Measurements from ENCODE around the gene SLC22A15. TPM values are rescaled to one million over a fixed set of nuclear protein-coding genes. Genes with fewer than 3 reads are reported as not detected.

The SLC22A15 gene
- total and polyA plus RNA-seq, 5 donors from 2014 or later, result 0.03 to 0.17 TPM; not detected in 3

- Mint-ChIP-seq H3K27me3 (peaks cover 64% of the 10 kb centered on the region), H3K4me3 (no peak overlapping the region), H3K27ac (no peak overlapping the region), H3K9me3 (peaks cover 0 to 5% (median 0%) of the 10 kb centered on the region in 7 donors), H3K36me3 (no peaks in the 10 kb centered on the region), H3K4me1 (peaks cover 4 to 21% (median 8%) of the 10 kb centered on the region in 4 donors)
- Histone ChIP-seq H3K36me3 (ENCODE audit: control insufficient read depth, insufficient read depth, low read length) (no peaks in the 10 kb centered on the region), H3K4me1 (ENCODE audit: control insufficient read depth, insufficient read depth, low read length, poor library complexity, severe bottlenecking) (peaks cover 5% of the 10 kb centered on the region), H3K9me3 (ENCODE audit: control insufficient read depth in 2 of 2, low read length in 2 of 2) (peaks cover 0 to 5% of the 10 kb centered on the region in 2 experiments), H3K4me3 (ENCODE audit: low read depth, low read length) (no peak overlapping the region), H3K27me3 (ENCODE audit: control insufficient read depth, insufficient read depth, low read length) (peaks cover 31% of the 10 kb centered on the region), H3K27ac (ENCODE audit: insufficient read depth, low read length, poor library complexity, severe bottlenecking) (no peak overlapping the region)
- DNase-seq (no peak), ATAC-seq (ENCODE audit: low read depth in 2 of 2) (no peak)
Measured at GRCh38 chr1:115973154-115973553, 3.2 kb upstream of the SLC22A15 start.

GRCh38 chr1:115975569-115976061 is 698 bp upstream of the SLC22A15 start:
- DNase-seq (no peak), ATAC-seq (ENCODE audit: low read depth in 2 of 2) (no peak)
- H3K4me3 Mint-ChIP-seq, result peak overlapping the region; percentile 55 to 91 (median 85)
- no peak overlapping the region for H3K27ac Mint-ChIP-seq
- H3K9me3 ChIP-seq (ENCODE audit: control insufficient read depth in 2 of 2, low read length in 2 of 2), result peaks cover 0 to 5% of the 10 kb centered on the region in 2 experiments
- no peak overlapping the region for H3K27ac ChIP-seq (ENCODE audit: insufficient read depth, low read length, poor library complexity, severe bottlenecking)
- H3K27me3 ChIP-seq (ENCODE audit: control insufficient read depth, insufficient read depth, low read length), result peaks cover 40% of the 10 kb centered on the region
- peaks cover 5% of the 10 kb centered on the region for H3K4me1 ChIP-seq (ENCODE audit: control insufficient read depth, insufficient read depth, low read length, poor library complexity, severe bottlenecking)
- H3K4me3 ChIP-seq (ENCODE audit: low read depth, low read length), result peak overlapping the region; percentile 47
- H3K27me3 Mint-ChIP-seq, result peaks cover 75% of the 10 kb centered on the region
- H3K9me3 Mint-ChIP-seq, result peaks cover 0 to 5% (median 0%) of the 10 kb centered on the region in 7 donors
- H3K4me1 Mint-ChIP-seq, result peaks cover 4 to 21% (median 8%) of the 10 kb centered on the region in 4 donors
- H3K36me3 ChIP-seq (ENCODE audit: control insufficient read depth, insufficient read depth, low read length), result no peaks in the 10 kb centered on the region
- H3K36me3 Mint-ChIP-seq, result no peaks in the 10 kb centered on the region

GRCh38 chr1:115976921-115977498 is 697 bp downstream of the SLC22A15 start:
- no peak overlapping the region for H3K4me3 ChIP-seq (ENCODE audit: low read depth, low read length)
- Mint-ChIP-seq H3K27ac (peak overlapping the region in 1 of 3 donors; percentile 80), H3K27me3 (peaks cover 64% of the 10 kb centered on the region)

GRCh38 chr1:115977499-115978258 is 1.4 kb downstream of the SLC22A15 start:
- H3K4me3 ChIP-seq (ENCODE audit: low read depth, low read length), result no peak overlapping the region
- no peaks in the 10 kb centered on the region for H3K36me3 ChIP-seq (ENCODE audit: control insufficient read depth, insufficient read depth, low read length)
- peaks cover 5% of the 10 kb centered on the region for H3K4me1 ChIP-seq (ENCODE audit: control insufficient read depth, insufficient read depth, low read length, poor library complexity, severe bottlenecking)
- peaks cover 0 to 3% (median 0%) of the 10 kb centered on the region in 7 donors for H3K9me3 Mint-ChIP-seq
- H3K9me3 ChIP-seq (ENCODE audit: control insufficient read depth in 2 of 2, low read length in 2 of 2), result peaks cover 0 to 5% of the 10 kb centered on the region in 2 experiments
- H3K27me3 Mint-ChIP-seq, result peaks cover 61% of the 10 kb centered on the region
- H3K27me3 ChIP-seq (ENCODE audit: control insufficient read depth, insufficient read depth, low read length), result peaks cover 39% of the 10 kb centered on the region
- ATAC-seq (ENCODE audit: low read depth in 2 of 2) (no peak), DNase-seq (no peak)
- H3K4me3 Mint-ChIP-seq, result peak overlapping the region; percentile 56 to 83 (median 78)
- peaks cover 4 to 21% (median 8%) of the 10 kb centered on the region in 4 donors for H3K4me1 Mint-ChIP-seq
- no peak overlapping the region for H3K27ac Mint-ChIP-seq
- no peaks in the 10 kb centered on the region for H3K36me3 Mint-ChIP-seq
- no peak overlapping the region for H3K27ac ChIP-seq (ENCODE audit: insufficient read depth, low read length, poor library complexity, severe bottlenecking)

More at GRCh38 chr1:115976921-115977498, 697 bp downstream of the SLC22A15 start:
- peaks cover 0 to 3% (median 0%) of the 10 kb centered on the region in 7 donors for H3K9me3 Mint-ChIP-seq
- Histone ChIP-seq H3K36me3 (ENCODE audit: control insufficient read depth, insufficient read depth, low read length) (no peaks in the 10 kb centered on the region), H3K27ac (ENCODE audit: insufficient read depth, low read length, poor library complexity, severe bottlenecking) (no peak overlapping the region), H3K4me1 (ENCODE audit: control insufficient read depth, insufficient read depth, low read length, poor library complexity, severe bottlenecking) (peaks cover 5% of the 10 kb centered on the region), H3K27me3 (ENCODE audit: control insufficient read depth, insufficient read depth, low read length) (peaks cover 40% of the 10 kb centered on the region), H3K9me3 (ENCODE audit: control insufficient read depth in 2 of 2, low read length in 2 of 2) (peaks cover 0 to 5% of the 10 kb centered on the region in 2 experiments)
- peaks cover 4 to 21% (median 8%) of the 10 kb centered on the region in 4 donors for H3K4me1 Mint-ChIP-seq
- H3K4me3 Mint-ChIP-seq, result peak overlapping the region; percentile 56 to 83 (median 78)
- H3K36me3 Mint-ChIP-seq, result no peaks in the 10 kb centered on the region
- ATAC-seq (ENCODE audit: low read depth in 2 of 2), result no peak
- no peak for DNase-seq

- peaks cover 56% of the 10 kb centered on the region for H3K27me3 Mint-ChIP-seq
- peaks cover 0 to 6% (median 0%) of the 10 kb centered on the region in 7 donors for H3K9me3 Mint-ChIP-seq
- H3K27ac Mint-ChIP-seq, result no peak overlapping the region
Measured at GRCh38 chr1:115978292-115978941, 2.1 kb downstream of the SLC22A15 start.

GRCh38 chr1:115980156-115980555 is 3.8 kb downstream of the SLC22A15 start:
- H3K4me1 Mint-ChIP-seq, result peaks cover 4 to 21% (median 8%) of the 10 kb centered on the region in 4 donors
- no peak overlapping the region for H3K27ac ChIP-seq (ENCODE audit: insufficient read depth, low read length, poor library complexity, severe bottlenecking)
- peaks cover 0 to 6% (median 0%) of the 10 kb centered on the region in 7 donors for H3K9me3 Mint-ChIP-seq
- no peaks in the 10 kb centered on the region for H3K36me3 ChIP-seq (ENCODE audit: control insufficient read depth, insufficient read depth, low read length)
- no peaks in the 10 kb centered on the region for H3K36me3 Mint-ChIP-seq
- H3K27me3 ChIP-seq (ENCODE audit: control insufficient read depth, insufficient read depth, low read length), result peaks cover 30% of the 10 kb centered on the region
- peaks cover 0 to 5% of the 10 kb centered on the region in 2 experiments for H3K9me3 ChIP-seq (ENCODE audit: control insufficient read depth in 2 of 2, low read length in 2 of 2)
- DNase-seq, result no peak
- H3K4me3 ChIP-seq (ENCODE audit: low read depth, low read length), result no peak overlapping the region
- no peak for ATAC-seq (ENCODE audit: low read depth in 2 of 2)
- H3K27ac Mint-ChIP-seq, result no peak overlapping the region
- no peak overlapping the region for H3K4me3 Mint-ChIP-seq
- peaks cover 45% of the 10 kb centered on the region for H3K27me3 Mint-ChIP-seq
- H3K4me1 ChIP-seq (ENCODE audit: control insufficient read depth, insufficient read depth, low read length, poor library complexity, severe bottlenecking), result peaks cover 5% of the 10 kb centered on the region

More at GRCh38 chr1:115978292-115978941, 2.1 kb downstream of the SLC22A15 start:
- no peaks in the 10 kb centered on the region for H3K36me3 Mint-ChIP-seq
- Histone ChIP-seq H3K27ac (ENCODE audit: insufficient read depth, low read length, poor library complexity, severe bottlenecking) (no peak overlapping the region), H3K27me3 (ENCODE audit: control insufficient read depth, insufficient read depth, low read length) (peaks cover 34% of the 10 kb centered on the region), H3K4me1 (ENCODE audit: control insufficient read depth, insufficient read depth, low read length, poor library complexity, severe bottlenecking) (peaks cover 5% of the 10 kb centered on the region), H3K4me3 (ENCODE audit: low read depth, low read length) (no peak overlapping the region), H3K9me3 (ENCODE audit: control insufficient read depth in 2 of 2, low read length in 2 of 2) (peaks cover 0 to 5% of the 10 kb centered on the region in 2 experiments), H3K36me3 (ENCODE audit: control insufficient read depth, insufficient read depth, low read length) (no peaks in the 10 kb centered on the region)
- no peak for DNase-seq
- H3K4me3 Mint-ChIP-seq, result peak overlapping the region in 2 of 4 donors; percentile 21 to 83
- H3K4me1 Mint-ChIP-seq, result peaks cover 4 to 21% (median 8%) of the 10 kb centered on the region in 4 donors
- no peak for ATAC-seq (ENCODE audit: low read depth in 2 of 2)
